ENCODE measurements around the gene SCCPDH. TPM values are rescaled to one million over a fixed set of nuclear protein-coding genes. Genes with fewer than 3 reads are reported as not detected.
"Not testable (repeated sequence)": the region's sequence is repeated elsewhere in the genome, so short reads cannot be mapped to it uniquely, and the experiment has no call there.

The SCCPDH gene
- polyA plus RNA-seq, 12 donors = 26.6 to 44.8 (median 38.1) TPM; not detected in 1

DNA sequence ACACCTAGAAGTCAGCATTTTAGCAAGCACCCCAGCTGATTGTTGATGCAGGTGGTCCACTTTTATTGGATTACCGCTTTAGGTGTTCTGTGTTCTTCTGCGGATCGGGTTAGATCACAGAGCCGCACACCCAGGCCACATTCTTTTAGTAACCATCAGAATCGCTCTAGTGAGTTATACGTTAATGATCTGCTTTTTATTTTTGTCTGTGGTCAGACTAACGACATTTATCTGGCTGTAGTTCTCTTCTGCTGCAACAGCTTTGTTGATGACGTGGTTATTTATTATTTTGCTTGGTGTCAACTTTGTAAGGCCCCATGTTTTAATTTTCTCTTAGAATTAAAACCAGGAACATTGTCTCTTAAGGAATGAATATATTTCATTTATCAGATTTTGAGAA is 18.2 kb downstream of the SCCPDH start:
- no peak for DNase-seq

DNA sequence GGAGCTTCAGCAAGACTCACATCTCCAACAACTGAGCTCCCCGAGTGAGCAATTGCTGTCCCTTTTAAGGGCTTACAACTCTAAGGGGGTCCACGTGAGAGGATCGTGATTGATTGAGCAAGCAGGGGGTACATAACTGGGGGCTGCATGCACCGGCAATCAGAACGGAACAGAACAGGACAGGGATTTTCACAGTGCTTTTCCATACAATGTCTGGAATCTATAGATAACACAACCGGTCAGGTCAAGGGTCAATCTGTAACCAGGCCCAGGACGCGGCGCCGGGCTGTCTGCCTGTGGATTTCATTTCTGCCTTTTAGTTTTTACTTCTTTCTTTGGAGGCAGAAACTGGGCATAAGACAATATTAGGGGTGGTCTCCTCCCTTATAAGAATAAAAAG is 21.9 kb downstream of the SCCPDH start:
- DNase-seq = not testable (repeated sequence)

DNA sequence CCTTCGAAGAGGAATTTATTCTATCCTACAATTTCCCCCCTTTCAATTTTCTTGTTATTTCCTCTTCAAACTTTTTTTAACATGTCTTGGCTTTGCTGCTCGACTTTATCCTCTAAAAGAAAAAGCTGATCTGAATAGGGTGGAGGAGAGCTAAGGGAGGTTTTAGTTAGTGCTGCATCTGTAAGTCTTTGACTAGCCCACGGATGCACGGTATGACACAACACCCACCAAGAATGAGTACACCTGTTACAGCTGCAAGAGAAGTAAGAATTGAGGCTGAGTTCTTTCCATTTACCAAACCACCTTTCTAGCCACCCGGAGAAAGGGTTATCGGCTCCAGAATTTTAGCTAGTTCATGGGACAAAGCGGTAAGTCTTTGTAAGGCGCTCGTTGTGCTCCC is 23.8 kb downstream of the SCCPDH start:
- no peak for DNase-seq

DNA sequence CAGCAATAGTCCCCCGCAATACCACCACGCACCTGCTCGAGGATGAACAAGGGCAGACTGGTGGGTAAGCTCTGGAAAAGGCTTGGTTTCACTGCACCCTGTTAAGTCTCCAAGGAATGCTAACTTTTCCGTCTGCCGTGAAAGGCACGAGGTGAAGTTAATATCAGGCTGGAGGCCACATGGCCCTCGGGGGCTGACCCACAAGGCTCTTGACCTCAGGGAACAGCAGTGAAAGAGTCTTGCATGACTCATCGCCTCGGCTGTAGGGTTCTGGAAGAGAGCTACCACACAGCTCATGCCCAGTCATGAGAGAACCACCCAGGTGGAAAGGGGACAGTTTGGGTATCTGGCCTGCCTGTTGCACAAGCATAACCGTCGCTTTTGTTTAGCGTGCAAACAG is 24.7 kb downstream of the SCCPDH start:
- DNase-seq = no peak

DNA sequence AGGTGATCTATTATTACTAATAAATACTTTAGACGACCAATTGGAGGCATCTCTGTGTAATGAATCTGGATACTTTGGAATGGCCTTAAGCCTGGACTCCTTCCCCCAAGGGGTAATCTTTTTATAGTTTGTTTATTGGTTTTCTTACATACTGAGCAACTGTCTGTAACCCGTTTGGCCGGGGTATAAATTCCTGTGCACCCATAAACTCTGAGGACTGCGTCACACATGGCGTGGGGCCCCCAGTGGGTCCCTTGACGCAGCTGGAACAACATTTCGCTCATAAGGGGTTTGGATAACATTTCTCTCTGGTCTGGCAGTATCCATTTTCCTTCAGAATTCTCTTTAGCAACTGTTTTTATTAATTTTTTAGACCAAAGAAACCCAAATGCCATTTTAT is 26.5 kb downstream of the SCCPDH start:
- no peak for DNase-seq

DNA sequence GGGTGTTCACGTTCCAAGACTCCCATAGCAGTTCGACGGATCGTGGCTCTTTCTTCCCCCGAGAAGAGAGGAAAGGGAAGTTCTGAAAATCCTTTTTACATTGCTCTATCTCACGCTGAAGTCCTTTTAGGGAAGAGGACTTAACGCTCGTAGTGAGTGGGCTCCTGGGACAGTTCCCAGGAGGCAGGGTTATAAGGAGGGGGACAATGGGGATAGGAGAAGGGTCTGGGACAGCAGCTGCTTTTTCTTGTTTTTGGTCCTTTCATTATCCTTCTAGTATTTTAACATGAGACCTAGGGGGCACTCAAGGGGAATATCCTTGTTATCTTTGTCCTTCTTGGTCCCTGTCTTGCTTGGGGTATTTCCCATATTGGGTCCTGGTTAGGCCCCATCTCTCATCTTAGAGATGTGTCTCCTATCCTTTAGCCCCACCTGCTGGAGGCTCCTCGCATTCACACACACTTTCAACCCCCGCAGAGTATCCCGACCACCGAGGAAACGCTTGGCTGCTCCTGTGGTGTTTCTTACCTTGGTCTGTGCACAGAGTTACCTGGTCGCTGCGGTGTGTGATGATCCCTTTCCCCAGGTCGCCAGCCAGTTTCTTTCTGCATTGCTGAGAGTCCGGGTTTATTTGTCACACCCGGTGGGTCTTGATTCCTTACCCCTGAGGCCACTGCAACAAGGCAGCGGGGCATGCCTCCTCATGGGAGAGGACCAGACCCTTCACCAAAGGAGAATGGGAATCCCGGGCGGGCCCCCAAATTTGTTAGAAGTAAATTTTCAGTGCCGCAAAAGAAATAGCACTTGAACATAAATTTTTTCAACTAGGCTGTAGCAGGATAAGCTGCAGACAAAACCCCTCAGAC is 29.7 kb downstream of the SCCPDH start:
- DNase-seq = peak; percentile 63

DNA sequence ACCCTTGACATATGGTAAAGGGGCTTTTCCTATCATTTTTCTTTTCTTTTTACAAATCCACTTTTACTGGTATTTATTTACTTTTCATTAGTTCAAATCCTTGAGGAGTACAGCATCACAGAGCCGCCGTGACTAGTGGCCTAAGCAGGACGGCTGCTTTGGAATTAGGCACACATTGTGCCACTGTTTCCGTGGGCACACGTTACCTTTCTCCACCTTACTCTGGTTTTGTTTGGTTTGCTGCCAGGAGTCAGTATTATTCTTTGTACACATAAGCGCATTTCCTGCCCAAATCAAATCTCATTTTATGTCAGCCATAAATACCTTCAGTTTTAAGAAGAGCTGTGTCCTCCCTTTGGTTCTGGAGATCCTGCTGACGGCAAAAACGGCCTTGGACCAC is 31.2 kb downstream of the SCCPDH start:
- no peak for DNase-seq

DNA sequence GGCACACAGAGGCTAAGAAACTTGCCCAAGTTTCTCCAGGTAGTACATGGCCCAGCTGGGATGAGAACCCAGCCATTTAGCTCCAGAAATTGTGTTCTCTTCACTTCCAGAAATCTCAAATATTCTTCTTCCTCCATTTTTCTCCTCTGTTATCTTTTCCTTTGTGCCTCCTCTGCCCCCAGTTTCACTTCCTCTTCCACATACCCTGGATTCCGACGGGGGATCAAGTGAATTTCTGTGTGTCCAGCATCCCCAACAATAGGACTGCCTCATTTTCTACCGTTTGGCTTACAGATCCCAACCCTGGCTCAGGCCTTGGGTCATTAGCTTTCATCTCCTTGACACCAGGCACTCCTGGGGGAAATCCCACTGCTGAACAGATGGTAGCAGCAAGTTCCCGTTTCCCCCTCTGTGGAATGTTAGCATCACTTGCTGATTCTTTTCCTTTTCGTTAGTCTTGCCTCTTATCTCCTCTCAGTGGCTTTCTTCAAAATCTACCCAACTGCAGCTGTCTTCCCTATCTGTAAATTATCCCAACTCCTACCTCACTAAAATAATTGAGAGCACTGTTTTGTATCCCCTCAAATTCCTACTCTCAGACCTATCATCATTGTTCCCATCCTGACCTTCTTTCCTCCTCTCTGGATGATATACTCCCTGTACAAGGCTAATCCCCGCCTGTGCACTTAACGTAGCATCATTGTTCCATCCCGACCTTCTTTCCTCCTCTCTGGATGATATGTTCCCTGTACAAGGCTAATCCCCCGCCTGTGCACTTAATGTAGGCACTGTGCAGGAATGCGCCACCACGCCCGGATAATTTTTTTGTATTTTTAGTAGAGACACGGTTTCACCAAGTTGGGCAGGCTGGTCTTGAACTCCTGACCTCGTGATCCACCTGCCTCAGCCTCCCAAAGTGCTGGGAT is 36.5 kb downstream of the SCCPDH start:
- DNase-seq = no peak

DNA sequence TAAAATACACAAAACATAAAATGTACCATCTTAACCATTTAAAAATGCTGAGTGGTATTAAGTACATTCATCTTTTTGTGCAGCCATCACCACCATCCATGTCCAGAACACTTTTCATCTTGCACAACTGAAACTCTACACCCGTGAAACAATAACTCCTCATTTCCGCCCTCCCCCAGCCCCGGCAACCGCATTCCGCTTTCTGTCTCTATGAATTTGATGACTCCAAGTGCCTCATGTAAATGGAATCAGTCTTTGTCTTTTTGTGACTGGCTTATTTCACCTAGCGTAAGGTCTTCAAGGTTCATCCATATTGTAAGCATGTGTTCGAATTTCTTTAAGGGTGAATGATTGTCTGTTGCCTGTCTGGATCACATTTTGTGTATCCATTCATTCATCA is 37.2 kb downstream of the SCCPDH start:
- no peak for DNase-seq

DNA sequence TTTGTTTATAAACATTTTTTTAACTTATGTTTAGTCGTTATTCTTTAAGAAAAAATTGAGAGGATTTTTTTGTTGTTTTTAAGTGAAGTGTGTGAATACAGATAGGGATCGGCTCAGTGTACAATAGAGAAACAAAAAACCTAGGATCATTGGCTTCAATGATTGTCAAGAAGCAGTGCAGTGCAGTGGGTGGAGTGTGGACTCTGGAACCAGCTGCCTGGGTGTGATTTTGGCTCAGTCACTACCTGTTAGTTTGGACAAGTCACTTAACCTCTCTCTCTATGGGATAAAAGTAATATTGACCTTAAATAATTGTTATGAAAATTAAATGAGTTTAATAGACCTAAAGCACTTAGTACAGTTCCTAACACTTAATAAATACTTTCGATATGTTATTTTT is 41.3 kb downstream of the SCCPDH start:
- DNase-seq = no peak

DNA sequence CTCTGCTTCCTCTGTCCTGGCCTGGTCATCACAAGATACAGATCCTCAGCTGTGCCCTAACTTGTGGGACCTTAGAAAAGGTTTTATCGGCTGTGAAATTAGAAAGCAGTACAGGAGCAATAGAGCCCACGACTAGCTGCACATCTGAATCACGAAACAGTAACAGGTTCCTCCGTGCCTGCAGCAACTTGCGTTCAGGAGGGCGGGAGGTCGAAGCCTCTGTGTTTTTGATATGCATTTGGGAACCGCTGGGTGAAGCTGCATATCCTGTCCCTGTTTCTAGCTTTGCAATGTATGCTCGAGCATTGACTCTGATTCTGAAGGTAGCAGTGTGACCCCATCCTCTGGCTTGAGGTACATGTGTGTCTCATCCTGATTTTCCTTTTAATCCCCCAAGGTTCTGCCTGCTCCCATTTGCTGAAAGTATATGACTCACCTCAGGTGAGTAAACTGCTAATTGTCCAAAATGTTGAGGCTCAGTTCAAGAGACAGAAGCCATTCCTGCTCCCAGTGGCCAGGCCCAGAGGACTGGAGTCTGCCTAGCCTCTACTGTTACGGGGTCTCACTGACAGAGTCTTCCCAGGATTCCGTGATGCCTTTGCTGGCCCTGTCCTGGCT is 44.3 kb downstream of the SCCPDH start:
- DNase-seq = no peak

DNA sequence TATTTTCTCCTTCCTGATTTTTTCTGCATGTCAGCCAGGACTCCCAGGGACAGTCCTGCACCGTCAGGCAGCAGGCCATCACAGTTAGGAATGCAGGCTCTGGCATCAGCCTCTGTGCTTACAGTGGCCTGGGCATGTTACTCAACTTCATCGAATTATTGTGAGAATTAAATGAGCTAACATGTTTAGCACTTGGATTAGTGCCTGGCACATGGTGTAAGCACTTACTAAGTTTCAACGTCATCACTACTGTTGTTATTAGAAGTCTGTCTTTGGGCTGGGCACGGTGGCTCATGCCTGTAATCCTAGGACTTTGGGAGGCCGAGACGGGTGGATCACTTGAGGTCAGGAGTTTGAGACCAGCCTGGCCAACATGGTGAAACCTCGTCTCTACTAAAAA is 45.1 kb downstream of the SCCPDH start:
- DNase-seq = no peak

DNA sequence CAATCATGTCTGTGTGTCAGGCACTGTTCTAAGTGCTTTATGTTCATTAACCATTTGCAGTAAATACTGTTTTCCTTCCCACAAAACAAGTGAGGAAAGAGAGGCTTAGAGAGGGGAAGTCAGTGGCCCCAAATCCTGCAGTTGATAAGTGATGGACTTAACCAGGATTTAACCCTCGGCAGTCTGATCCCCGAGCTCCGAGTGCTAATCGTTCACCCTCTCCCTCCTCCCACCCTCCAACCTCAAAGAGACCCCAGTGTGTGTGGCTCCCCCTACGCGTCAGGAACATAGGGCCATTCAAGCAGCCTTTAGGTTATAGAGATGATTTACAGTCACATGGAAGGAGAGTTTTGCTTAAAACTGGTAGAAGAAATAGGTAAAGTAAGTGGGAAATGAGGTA is 47.2 kb downstream of the SCCPDH start:
- DNase-seq = no peak

DNA sequence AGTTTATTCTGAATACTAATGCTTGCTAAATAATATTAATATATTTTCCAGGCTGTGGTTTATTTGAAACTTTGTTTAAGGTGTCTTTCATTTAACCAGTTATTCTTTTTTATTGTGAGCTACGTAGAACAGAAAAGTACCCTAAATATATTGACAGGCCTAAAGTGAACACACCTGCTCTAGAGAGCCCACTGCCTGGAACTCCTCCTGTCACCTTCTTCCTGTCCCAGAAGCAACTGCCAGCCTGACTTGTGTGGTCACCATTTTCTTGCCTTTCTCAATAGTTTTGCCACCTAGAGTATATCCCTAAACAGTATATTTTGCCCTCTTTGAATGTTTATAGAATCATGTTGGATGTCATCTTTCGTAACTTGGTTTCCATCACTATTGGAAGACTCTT is 48.5 kb downstream of the SCCPDH start:
- no peak for DNase-seq

DNA sequence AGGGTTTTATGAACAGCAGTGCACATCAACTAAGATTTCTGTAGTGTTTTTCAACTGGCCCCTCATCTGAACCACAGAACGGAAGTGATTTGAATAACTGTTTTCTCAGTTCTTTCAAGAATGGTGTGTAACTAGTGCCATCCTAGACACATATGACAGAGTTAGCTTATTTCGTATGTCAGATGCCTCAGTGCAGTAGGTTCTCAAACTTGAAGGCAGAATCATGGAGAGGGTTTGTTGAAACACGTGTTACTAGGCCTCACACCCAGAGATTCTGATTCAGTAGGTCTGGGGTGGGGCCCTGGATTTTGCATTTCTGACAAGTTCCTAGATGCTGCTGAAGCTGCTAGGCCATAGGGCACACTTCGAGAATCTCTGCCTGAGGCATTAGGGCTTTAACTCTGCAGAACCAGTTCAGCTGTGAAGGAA is 49.0 kb downstream of the SCCPDH start:
- no peak for DNase-seq

DNA sequence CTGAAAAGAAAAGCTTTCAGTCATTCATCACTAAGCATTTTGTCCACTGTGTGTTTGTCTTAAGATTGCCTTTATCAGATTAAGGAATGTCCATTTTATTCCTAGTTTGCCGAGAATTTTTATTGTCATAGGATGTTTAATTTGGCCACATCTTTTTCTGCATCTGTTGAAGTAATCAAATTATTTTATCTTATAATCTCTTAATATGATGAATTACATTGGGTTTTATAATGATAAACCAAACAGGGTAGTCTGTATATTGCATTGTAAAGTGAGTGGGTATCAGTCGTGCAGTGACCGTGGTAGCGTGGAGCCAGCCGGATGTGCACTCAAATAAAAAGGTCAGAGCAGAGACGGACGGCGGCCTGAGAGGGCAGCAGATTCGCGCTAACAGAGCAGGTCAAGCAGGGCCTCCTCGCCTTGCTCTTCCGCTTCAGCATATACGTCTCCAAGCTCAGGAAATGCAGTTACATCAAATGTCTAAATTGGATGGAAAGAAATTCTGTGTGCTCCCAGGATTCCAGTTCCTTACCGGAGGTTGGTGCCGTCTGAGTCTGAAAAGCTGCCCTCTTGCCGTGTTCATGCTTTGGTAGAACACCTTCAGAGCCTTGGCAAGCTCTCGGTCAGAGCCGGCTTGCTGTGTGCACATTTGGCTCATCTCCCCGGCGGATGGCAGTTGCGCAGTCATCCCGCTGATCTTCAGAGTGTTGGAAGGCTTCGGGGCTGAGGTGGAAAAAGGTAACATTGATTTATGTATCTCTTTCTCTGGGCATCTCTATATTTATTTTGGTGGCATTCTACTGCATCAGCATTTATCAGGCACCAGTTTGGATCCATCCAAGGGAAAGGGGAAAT is 51.5 kb downstream of the SCCPDH start:
- DNase-seq = no peak

DNA sequence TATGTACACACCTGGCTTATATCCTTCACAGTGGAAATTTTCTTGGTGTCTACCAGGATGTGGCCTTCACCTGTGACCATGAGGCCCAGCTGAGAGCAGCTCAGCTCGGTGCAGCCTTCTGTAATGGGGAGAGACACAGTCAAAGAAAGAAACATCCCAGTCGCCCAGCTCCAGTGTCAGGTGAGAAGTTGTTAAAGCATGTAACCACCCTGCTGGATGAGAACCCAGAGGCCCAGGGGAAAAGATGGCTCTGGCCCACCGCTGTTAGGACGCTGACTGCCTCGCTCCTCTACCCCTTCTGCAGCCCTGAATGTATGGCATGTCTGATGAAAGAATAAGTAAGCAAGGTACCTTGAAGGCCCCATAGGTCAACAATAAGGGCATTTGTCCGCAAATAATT is 52.7 kb downstream of the SCCPDH start:
- no peak for DNase-seq

DNA sequence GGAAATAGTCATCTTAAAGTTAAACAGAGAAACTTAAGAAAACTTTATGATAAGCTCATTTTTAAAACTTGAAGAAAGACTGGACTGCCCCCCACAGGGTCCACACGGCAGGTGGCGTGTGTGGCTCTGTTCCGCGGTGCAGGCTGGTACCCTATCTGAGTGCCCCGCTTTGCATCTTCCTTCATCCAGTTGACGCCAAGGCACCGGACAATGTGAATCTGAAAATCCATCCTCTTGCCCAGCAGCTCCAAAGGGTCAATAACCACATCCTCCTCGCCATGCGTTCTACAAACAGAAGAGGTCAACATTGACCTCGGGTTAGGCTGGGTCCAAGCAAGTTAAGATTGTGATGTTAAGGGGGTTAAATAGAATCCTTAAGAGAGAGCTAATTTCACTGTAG is 54.5 kb downstream of the SCCPDH start:
- no peak for DNase-seq

DNA sequence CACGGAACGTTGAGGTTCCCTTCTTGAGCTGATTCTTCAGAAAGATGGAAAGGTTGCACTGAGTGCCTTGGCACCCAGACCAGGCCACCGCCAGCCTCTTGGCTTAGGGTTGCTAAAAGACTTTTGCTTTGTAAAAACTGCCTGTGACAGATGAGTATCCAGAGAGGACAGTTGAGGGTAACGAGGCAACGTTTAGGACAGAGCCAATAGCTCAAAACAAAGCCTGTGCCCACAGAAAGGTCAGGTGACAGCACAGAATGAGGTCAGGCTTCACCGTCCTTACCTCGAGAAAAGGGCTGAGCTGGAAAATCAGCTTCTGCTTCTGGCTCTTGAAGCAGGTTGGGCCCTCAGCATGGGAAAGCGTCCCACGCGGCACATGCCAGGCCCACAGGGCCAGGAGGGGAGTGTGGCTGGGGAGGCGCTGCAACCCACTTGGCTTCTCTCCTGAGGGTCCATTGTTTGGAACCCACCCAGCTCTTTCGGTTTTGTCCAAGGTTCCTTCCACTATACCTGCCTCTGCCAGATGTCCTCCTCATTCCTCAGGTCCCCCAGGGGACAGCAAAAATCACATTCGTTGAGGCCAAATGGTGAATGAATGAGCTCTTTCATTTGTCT is 55.5 kb downstream of the SCCPDH start:
- no peak for DNase-seq

DNA sequence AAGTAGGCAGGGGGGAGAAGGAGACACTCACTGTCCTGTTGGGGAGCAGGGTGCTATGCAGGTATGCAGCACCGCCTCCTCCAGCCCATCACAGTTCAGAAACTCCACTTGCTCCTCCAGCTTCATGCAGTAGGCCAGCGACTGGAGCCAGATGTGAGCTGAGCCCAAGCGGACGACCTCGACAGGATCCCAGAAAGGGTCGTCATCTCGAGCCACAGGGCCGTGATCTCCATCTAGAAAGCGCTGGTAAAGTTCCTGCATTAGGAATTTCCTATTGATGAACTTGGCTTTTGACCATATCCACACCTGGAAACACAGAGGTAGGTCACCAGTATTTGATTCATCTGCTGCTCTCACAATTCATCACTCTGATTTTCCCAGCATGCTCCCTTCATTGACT is 56.1 kb downstream of the SCCPDH start:
- DNase-seq = no peak

DNA sequence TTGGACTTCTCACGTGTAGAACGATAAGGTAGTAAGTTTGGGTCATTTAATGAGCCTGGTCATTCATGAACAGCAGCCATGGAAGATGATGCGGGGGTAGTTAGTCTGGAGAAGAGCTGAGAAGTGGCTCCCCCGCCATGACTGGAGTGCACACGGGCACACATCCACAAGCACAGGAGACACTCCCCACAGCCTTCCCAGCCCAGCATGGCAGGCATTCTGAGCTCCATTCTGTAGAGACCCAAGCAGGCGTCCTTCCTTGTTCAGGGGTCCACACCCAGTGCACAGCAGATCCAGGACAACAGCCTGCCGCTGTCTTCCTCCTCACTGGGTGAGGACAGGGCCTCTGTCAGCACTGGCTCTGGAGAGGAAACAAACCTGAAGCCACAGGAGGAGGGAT is 57.0 kb downstream of the SCCPDH start:
- DNase-seq = no peak

All from muscle of arm (tissue), 12 donors.